ENCODE data around the gene KTN1. TPM values are rescaled to one million over a fixed set of nuclear protein-coding genes. Genes with fewer than 3 reads are reported as not detected.

KTN1 gene
- total and polyA plus RNA-seq, 2 donors, result 102 to 125 TPM

DNA sequence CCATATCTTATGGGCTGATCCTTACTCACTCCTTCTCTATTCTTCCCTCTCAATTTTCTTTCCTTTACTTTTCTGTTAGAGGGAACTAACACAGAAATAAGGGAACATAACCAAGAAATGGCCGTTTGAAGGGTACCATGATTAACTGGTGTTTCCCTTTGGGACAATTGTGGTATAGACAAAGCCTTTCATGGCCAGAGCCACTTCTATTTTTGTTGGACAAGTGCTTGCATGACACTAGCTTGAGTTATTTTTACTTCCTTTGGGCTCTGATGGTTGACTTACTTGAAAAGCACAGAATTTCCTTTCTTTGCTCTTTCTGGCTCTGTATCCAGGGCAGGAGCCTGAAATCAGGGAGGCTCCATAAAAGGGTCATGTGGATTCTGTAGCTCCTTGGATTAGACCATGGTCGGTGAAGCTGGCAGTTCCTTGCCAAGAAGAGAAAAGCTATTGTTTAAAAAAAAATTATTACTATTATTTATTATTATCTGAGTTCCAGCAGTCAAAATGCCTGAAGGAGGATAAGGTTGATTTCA is 130.6 kb downstream of the KTN1 start:
- no peak for DNase-seq (ENCODE audit: low read depth in 6 of 9, low spot score in 9 of 9)
- H3K4me3 ChIP-seq (ENCODE audit: low read length in 2 of 2), result no peak overlapping the region
- H3K9me3 ChIP-seq (ENCODE audit: control insufficient read depth in 2 of 2, insufficient read depth in 1 of 2, low read length in 1 of 2), result no peaks in the 10 kb centered on the region
- H3K27me3 ChIP-seq (ENCODE audit: control insufficient read depth in 2 of 2, insufficient read depth in 1 of 2, low read length in 1 of 2), result no peaks in the 10 kb centered on the region
- no peaks in the 10 kb centered on the region for H3K36me3 ChIP-seq (ENCODE audit: control insufficient read depth in 2 of 2, insufficient read depth in 2 of 2, low read length in 1 of 2)
- H3K27ac ChIP-seq (ENCODE audit: low read depth in 1 of 2, low read length in 1 of 2), result no peak overlapping the region
- H3K4me1 ChIP-seq (ENCODE audit: control insufficient read depth in 2 of 2, insufficient read depth in 2 of 2, low read length in 2 of 2), result peaks cover 14 to 15% of the 10 kb centered on the region in 2 donors
- 95% methylated on average over 2 of the region's 2 CpGs for WGBS

DNA sequence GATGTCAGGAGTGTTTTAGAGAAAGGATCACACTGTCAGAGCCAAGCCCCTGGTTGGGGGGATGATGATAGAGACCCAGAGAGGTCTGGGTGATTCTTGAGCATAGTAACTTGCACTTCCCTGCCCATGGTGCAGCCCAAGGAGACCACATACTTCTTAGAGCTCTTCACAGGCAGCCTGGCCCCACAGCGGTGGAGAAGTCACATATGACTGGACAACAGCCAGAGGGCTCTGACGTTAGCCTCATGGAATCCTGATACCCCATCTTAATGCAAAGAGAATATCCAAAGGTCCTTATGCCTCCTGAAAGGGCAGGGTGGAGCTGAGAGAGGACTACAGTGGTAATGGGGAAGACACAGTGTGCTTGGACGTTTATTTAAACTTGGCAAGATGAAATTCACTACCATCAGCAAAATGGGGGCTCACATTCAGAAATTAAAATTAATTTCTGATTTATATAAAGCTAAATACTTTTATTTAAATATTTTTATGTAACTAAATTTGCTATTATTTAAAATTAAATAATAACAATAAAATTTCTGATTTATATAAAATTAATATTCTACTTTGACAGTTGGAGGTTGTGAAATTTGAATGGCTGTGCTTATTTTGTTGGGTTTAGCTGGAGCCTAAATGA is 131.3 kb downstream of the KTN1 start:
- 94% methylated on average over 3 of the region's 3 CpGs for WGBS
- DNase-seq (ENCODE audit: low read depth in 6 of 9, low spot score in 9 of 9), result no peak
- no peaks in the 10 kb centered on the region for H3K27me3 ChIP-seq (ENCODE audit: control insufficient read depth in 2 of 2, insufficient read depth in 1 of 2, low read length in 1 of 2)
- H3K4me3 ChIP-seq (ENCODE audit: low read length in 2 of 2), result no peak overlapping the region
- H3K9me3 ChIP-seq (ENCODE audit: control insufficient read depth in 2 of 2, insufficient read depth in 1 of 2, low read length in 1 of 2), result no peaks in the 10 kb centered on the region
- H3K4me1 ChIP-seq (ENCODE audit: control insufficient read depth in 2 of 2, insufficient read depth in 2 of 2, low read length in 2 of 2), result peaks cover 7 to 8% of the 10 kb centered on the region in 2 donors
- no peak overlapping the region for H3K27ac ChIP-seq (ENCODE audit: low read depth in 1 of 2, low read length in 1 of 2)
- H3K36me3 ChIP-seq (ENCODE audit: control insufficient read depth in 2 of 2, insufficient read depth in 2 of 2, low read length in 1 of 2), result no peaks in the 10 kb centered on the region

DNA sequence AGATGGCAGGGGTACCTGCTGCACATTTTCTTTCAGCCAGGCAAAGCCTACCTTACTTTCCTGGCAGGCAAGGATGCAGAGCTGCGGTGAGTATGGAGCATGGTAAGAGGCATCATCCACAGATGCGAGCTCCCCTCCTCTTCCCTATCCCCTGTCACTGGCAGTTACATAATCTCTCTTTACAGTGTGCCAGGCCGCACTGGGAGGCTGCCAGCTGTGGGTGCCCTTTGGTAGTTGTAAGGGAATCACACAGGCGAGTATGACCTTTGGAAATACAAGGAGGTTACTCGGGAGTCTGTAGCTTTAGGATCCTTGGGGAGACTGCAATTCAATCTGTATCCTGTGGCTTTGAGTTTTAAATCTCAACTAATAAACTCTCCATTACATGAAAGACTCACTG is 132.5 kb downstream of the KTN1 start:
- 98% methylated on average over 5 of the region's 5 CpGs for WGBS
- no peaks in the 10 kb centered on the region for H3K4me1 ChIP-seq (ENCODE audit: control insufficient read depth in 2 of 2, insufficient read depth in 2 of 2, low read length in 2 of 2)
- no peak for DNase-seq (ENCODE audit: low read depth in 6 of 9, low spot score in 9 of 9)
- H3K9me3 ChIP-seq (ENCODE audit: control insufficient read depth in 2 of 2, insufficient read depth in 1 of 2, low read length in 1 of 2), result no peaks in the 10 kb centered on the region
- H3K36me3 ChIP-seq (ENCODE audit: control insufficient read depth in 2 of 2, insufficient read depth in 2 of 2, low read length in 1 of 2), result no peaks in the 10 kb centered on the region
- H3K4me3 ChIP-seq (ENCODE audit: low read length in 2 of 2), result no peak overlapping the region
- H3K27me3 ChIP-seq (ENCODE audit: control insufficient read depth in 2 of 2, insufficient read depth in 1 of 2, low read length in 1 of 2), result no peaks in the 10 kb centered on the region
- H3K27ac ChIP-seq (ENCODE audit: low read depth in 1 of 2, low read length in 1 of 2), result no peak overlapping the region

DNA sequence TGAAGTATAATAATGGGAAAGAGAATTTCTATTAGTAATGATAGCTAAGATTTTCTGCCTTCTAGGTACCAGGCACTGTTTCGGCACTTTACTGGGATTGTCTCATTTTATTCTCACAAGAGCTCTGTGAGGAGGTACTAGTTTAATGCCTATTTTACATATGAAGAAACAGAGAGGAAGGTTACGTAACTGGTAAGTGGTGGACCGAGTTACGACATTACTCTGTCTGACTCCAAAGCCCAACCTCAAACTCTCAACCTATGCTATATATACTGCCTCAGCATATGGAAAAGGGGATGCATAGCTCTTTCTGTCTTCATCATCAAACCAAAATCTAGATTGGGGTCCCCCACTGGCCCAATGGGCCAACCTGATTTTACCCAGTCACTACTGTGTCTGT is 133.5 kb downstream of the KTN1 start:
- Histone ChIP-seq H3K27me3 (ENCODE audit: control insufficient read depth in 2 of 2, insufficient read depth in 1 of 2, low read length in 1 of 2) (no peaks in the 10 kb centered on the region), H3K4me1 (ENCODE audit: control insufficient read depth in 2 of 2, insufficient read depth in 2 of 2, low read length in 2 of 2) (no peaks in the 10 kb centered on the region), H3K4me3 (ENCODE audit: low read length in 2 of 2) (no peak overlapping the region), H3K36me3 (ENCODE audit: control insufficient read depth in 2 of 2, insufficient read depth in 2 of 2, low read length in 1 of 2) (no peaks in the 10 kb centered on the region), H3K27ac (ENCODE audit: low read depth in 1 of 2, low read length in 1 of 2) (no peak overlapping the region), H3K9me3 (ENCODE audit: control insufficient read depth in 2 of 2, insufficient read depth in 1 of 2, low read length in 1 of 2) (no peaks in the 10 kb centered on the region)
- WGBS, result 95% methylated on average over 4 of the region's 4 CpGs
- DNase-seq (ENCODE audit: low read depth in 6 of 9, low spot score in 9 of 9), result no peak

DNA sequence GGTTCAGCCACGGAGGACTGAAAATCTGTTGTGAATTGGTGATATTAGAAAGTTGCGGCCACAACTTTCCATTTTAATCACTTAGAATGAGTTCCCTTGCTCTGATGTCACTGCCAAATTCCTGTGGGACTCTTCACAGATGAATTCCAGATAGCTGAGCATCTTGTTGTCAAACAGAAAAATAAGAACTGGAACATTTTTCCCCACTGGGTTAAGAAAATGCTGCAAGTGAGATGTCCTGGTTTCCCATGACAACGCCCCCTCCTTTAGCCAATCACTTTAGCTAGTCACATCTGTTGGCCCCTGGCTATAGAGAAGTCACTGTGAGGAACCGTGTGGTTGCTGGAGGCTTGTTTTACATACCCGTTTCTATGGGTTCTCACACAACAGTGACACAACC is 135.9 kb downstream of the KTN1 start:
- H3K27ac ChIP-seq (ENCODE audit: low read depth in 1 of 2, low read length in 1 of 2), result no peak overlapping the region
- no peak for DNase-seq (ENCODE audit: low read depth in 6 of 9, low spot score in 9 of 9)

DNA sequence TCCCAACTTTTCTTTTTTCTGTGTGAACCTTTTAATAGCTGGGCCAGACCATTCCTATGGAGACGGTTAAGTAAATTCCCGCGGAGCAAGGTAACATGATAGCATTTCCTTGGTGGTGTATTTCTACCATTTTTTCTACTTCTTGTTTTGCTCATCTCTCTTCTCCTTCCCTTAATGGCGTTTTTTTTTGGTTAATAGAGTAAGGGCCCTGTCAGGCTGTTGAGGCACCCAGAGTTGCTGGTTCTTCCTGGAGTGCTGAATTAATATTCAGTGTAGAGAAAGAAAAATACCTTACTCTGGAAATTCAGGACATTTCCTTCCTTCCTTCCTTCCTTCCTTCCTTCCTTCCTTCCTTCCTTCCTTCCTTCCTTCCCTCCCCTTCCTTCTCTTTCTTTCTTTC is 137.6 kb downstream of the KTN1 start:
- H3K36me3 ChIP-seq (ENCODE audit: control insufficient read depth in 2 of 2, insufficient read depth in 2 of 2, low read length in 1 of 2), result no peaks in the 10 kb centered on the region
- 93% methylated on average over 4 of the region's 4 CpGs for WGBS
- no peaks in the 10 kb centered on the region for H3K4me1 ChIP-seq (ENCODE audit: control insufficient read depth in 2 of 2, insufficient read depth in 2 of 2, low read length in 2 of 2)
- no peaks in the 10 kb centered on the region for H3K9me3 ChIP-seq (ENCODE audit: control insufficient read depth in 2 of 2, insufficient read depth in 1 of 2, low read length in 1 of 2)
- no peak for DNase-seq (ENCODE audit: low read depth in 6 of 9, low spot score in 9 of 9)
- no peak overlapping the region for H3K27ac ChIP-seq (ENCODE audit: low read depth in 1 of 2, low read length in 1 of 2)
- no peaks in the 10 kb centered on the region for H3K27me3 ChIP-seq (ENCODE audit: control insufficient read depth in 2 of 2, insufficient read depth in 1 of 2, low read length in 1 of 2)
- no peak overlapping the region for H3K4me3 ChIP-seq (ENCODE audit: low read length in 2 of 2)

More for the DNA sequence above, 135.9 kb downstream of the KTN1 start:
- Histone ChIP-seq H3K9me3 (ENCODE audit: control insufficient read depth in 2 of 2, insufficient read depth in 1 of 2, low read length in 1 of 2) (no peaks in the 10 kb centered on the region), H3K4me3 (ENCODE audit: low read length in 2 of 2) (no peak overlapping the region), H3K27me3 (ENCODE audit: control insufficient read depth in 2 of 2, insufficient read depth in 1 of 2, low read length in 1 of 2) (no peaks in the 10 kb centered on the region), H3K4me1 (ENCODE audit: control insufficient read depth in 2 of 2, insufficient read depth in 2 of 2, low read length in 2 of 2) (no peaks in the 10 kb centered on the region), H3K36me3 (ENCODE audit: control insufficient read depth in 2 of 2, insufficient read depth in 2 of 2, low read length in 1 of 2) (no peaks in the 10 kb centered on the region)
- WGBS, result 90% methylated on average over 5 of the region's 5 CpGs

DNA sequence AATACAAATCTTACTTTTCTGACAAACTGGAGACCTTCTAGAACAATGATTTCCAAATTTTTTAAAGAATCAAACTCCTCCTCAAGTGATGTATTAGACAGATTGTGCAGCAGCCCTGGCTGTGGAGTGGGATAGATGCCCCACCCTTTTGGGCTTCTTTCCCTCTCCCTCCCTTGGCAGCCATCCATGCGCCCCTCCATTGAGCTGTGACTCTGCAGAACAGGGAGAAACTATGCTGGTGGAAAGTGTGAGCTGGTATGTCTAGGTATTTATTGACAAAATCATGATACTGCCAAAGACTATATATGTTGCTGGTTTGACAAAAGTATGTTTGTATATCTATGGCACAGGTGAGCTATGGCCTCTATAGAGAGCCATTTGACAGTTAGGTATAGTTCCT is 138.5 kb downstream of the KTN1 start:
- no peaks in the 10 kb centered on the region for H3K4me1 ChIP-seq (ENCODE audit: control insufficient read depth in 2 of 2, insufficient read depth in 2 of 2, low read length in 2 of 2)
- H3K27me3 ChIP-seq (ENCODE audit: control insufficient read depth in 2 of 2, insufficient read depth in 1 of 2, low read length in 1 of 2), result no peaks in the 10 kb centered on the region
- no peak for DNase-seq (ENCODE audit: low read depth in 6 of 9, low spot score in 9 of 9)
- no peak overlapping the region for H3K4me3 ChIP-seq (ENCODE audit: low read length in 2 of 2)
- WGBS, result 97% methylated on average over 1 of the region's 1 CpG
- H3K27ac ChIP-seq (ENCODE audit: low read depth in 1 of 2, low read length in 1 of 2), result no peak overlapping the region
- H3K9me3 ChIP-seq (ENCODE audit: control insufficient read depth in 2 of 2, insufficient read depth in 1 of 2, low read length in 1 of 2), result no peaks in the 10 kb centered on the region
- H3K36me3 ChIP-seq (ENCODE audit: control insufficient read depth in 2 of 2, insufficient read depth in 2 of 2, low read length in 1 of 2), result no peaks in the 10 kb centered on the region

DNA sequence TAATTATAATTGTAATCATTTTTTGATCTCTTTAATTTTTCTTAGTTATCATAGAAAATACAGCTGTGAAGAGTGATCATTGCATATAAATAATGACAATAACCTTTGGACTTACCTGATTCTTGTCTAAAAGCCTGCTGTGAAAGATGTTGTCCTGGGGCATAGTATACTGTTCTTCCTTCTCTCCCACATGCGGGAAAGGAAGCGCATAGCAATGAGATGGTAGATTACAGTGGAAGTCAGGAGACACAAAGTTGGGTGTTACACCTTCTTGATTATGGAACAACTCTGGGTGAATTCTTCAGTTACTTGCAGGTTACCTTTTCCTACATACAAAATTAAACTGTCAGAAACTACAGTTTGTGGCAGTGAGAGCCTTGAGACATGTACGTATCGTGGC is 140.8 kb downstream of the KTN1 start:
- DNase-seq (ENCODE audit: low read depth in 6 of 9, low spot score in 9 of 9), result no peak
- no peaks in the 10 kb centered on the region for H3K36me3 ChIP-seq (ENCODE audit: control insufficient read depth in 2 of 2, insufficient read depth in 2 of 2, low read length in 1 of 2)
- WGBS, result 96% methylated on average over 4 of the region's 4 CpGs
- no peaks in the 10 kb centered on the region for H3K27me3 ChIP-seq (ENCODE audit: control insufficient read depth in 2 of 2, insufficient read depth in 1 of 2, low read length in 1 of 2)
- H3K27ac ChIP-seq (ENCODE audit: low read depth in 1 of 2, low read length in 1 of 2), result no peak overlapping the region
- no peaks in the 10 kb centered on the region for H3K4me1 ChIP-seq (ENCODE audit: control insufficient read depth in 2 of 2, insufficient read depth in 2 of 2, low read length in 2 of 2)
- no peaks in the 10 kb centered on the region for H3K9me3 ChIP-seq (ENCODE audit: control insufficient read depth in 2 of 2, insufficient read depth in 1 of 2, low read length in 1 of 2)
- H3K4me3 ChIP-seq (ENCODE audit: low read length in 2 of 2), result no peak overlapping the region

DNA sequence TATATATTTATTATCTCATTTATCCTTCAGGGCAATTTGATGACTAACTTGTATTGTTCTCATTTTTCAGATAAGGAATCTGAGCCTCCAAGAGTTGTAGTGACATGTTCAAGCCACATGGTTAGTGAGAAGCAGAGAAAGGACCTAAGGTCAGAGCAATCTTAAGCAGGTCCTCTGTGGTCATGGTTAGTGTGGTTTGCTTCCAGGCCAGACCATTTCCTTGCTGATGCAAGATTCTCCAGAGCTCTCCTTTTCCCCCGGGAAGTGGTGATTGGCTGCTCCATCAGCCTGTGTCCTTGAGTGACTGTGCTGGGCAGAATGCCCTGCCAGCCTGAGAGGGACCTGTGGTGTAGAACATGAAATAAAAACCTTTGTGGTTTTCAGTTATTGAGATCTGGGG is 141.3 kb downstream of the KTN1 start:
- WGBS, result 95% methylated on average over 1 of the region's 1 CpG
- Histone ChIP-seq H3K4me1 (ENCODE audit: control insufficient read depth in 2 of 2, insufficient read depth in 2 of 2, low read length in 2 of 2) (no peaks in the 10 kb centered on the region), H3K36me3 (ENCODE audit: control insufficient read depth in 2 of 2, insufficient read depth in 2 of 2, low read length in 1 of 2) (no peaks in the 10 kb centered on the region), H3K27me3 (ENCODE audit: control insufficient read depth in 2 of 2, insufficient read depth in 1 of 2, low read length in 1 of 2) (no peaks in the 10 kb centered on the region), H3K9me3 (ENCODE audit: control insufficient read depth in 2 of 2, insufficient read depth in 1 of 2, low read length in 1 of 2) (no peaks in the 10 kb centered on the region), H3K4me3 (ENCODE audit: low read length in 2 of 2) (no peak overlapping the region), H3K27ac (ENCODE audit: low read depth in 1 of 2, low read length in 1 of 2) (no peak overlapping the region)
- DNase-seq (ENCODE audit: low read depth in 6 of 9, low spot score in 9 of 9), result no peak

All from thymus (tissue), 11 donors.